Kidney glomerular epithelial cell (primary cell): ENCODE data around the gene CYP2B6.
"Not testable (repeated sequence)": the region's sequence is repeated elsewhere in the genome, so short reads cannot be mapped to it uniquely, and the experiment has no call there.

Experiments
- DNase-seq: peaks from one replicate; lab custom pipeline; 2025; lab: John Stamatoyannopoulos, UW

Gene CYP2B6

GRCh38 chr19:41031916-41032315 lies 40.8 kb downstream of the CYP2B6 start:
- DNase-seq: no peak

- DNase-seq: not testable (repeated sequence)
Observed at GRCh38 chr19:41033324-41033723, 42.2 kb downstream of the CYP2B6 start.

GRCh38 chr19:41039806-41040205 lies 48.7 kb downstream of the CYP2B6 start:
- no peak for DNase-seq

DNA sequence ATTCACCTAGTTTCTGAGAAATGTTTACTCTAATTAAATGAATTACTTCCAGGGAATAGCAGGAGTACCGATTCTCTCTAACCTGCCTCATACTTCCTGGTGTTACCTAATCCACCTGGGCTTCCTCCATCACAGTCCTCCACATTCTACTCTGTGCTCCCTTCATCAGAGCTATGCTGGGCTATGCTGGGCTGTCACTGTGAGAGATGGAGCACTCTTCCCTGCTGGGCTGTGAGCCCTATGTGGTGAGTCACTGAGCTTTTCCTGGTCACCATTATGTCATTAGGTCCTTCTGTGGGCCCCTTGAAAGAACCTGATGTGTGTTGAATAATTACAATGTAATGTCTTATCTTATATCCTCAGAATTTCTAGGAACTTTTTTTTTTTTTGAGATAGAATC lies 54.0 kb downstream of the CYP2B6 start:
- DNase-seq: not testable (repeated sequence)

DNA sequence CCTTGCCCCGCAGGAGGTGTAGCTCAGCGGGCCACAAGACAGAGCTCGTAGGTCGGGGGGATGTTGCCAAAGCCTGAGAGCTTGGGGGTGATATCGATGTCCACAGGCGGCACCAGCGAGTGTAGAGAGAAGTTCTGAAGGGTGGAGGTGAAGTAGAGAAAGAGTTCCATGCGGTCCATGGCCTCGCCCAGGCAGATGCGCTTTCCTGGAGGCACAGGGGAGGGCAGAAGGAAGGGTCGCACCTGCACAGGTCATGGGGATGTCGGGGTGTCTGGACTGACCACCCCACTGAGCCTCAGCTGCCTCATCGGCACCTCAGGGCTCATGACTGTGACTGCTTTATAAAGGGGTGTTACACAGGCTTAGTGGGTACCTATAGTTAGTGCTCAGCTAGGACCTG lies 59.3 kb downstream of the CYP2B6 start:
- no peak for DNase-seq

DNA sequence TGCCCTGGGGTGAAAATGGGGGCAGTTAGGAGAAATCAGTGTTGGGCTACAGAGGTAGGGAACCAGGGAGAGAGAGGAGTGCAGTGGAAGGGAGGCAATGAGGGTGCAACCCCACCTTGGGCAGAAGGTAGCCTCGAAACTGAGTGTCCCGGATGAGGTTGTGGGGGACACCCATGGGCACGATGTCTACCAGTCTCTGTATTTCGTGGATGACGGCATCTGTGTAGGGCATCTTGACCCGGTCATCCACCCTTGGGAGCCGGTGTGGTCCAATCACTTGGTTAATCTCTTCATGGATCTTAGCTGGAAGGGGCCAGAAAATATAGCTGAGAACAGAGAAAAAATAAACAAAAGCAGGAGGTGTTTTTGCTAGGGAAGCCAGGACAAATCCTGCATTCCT lies 61.1 kb downstream of the CYP2B6 start:
- DNase-seq: not testable (repeated sequence)

- not testable (repeated sequence) for DNase-seq
Observed at GRCh38 chr19:41053331-41053730, 62.2 kb downstream of the CYP2B6 start.

- DNase-seq: peak; percentile 3
Observed at GRCh38 chr19:41064974-41065569, 74.0 kb downstream of the CYP2B6 start.
